GM10248 (cell line): ENCODE data around the gene SETBP1.

Experiments
- CTCF ChIA-PET: fragments of 300-600 bp; sonication (Branson Sonifier 250); formaldehyde crosslinking; extraction: SDS; loops from one replicate; lab custom pipeline; 2021; ENCODE audit warnings: antibody characterized with exemption; lab: Yijun Ruan, JAX
- POLR2A ChIA-PET: fragments of 350-650 bp; sonication (Branson Sonifier 250); formaldehyde crosslinking; extraction: SDS; loops from one replicate; lab custom pipeline; 2020; ENCODE audit warnings: antibody characterized with exemption; lab: Yijun Ruan, JAX
- DNase-seq: peaks from one replicate; pipeline ENCODE4 v3.0.0; 2012; ENCODE audit errors: extremely low spot score
- TF ChIP-seq, protein P1 (sequence below): IDR thresholded peaks from 2 replicates; pipeline ENCODE4 v1.5.1; 2012; ENCODE audit warnings: mild to moderate bottlenecking, low read depth; ENCODE audit errors: extremely low read depth, missing control alignments, control extremely low read depth

Gene SETBP1

DNA sequence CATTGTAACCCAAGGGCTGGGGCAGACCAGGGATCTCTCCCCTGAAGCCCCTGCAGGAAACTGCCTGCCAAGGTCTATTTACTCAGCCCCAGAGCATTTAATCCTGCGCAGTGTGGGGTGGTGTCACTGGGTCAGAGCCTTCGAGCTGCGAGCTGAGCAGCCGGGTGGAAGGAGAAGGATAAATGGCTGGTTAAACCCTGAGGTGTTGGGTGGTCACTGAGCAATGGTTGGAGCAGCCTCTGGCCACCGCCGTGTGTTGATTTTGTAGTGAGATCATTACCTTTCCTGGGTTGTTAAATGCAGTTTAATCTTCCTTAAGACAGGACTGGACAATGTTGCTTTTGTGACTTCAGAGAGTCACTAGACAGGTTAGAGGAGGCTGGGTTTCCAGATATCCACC lies 98.1 kb downstream of the SETBP1 start:
- CTCF ChIA-PET, result interaction anchor here (0.7 kb wide), 1 partner anchor 16 kb away, joined by 3 read pairs; no protein-coding TSS in a partner anchor
- no peak for DNase-seq
- TF ChIP-seq, protein P1, sequence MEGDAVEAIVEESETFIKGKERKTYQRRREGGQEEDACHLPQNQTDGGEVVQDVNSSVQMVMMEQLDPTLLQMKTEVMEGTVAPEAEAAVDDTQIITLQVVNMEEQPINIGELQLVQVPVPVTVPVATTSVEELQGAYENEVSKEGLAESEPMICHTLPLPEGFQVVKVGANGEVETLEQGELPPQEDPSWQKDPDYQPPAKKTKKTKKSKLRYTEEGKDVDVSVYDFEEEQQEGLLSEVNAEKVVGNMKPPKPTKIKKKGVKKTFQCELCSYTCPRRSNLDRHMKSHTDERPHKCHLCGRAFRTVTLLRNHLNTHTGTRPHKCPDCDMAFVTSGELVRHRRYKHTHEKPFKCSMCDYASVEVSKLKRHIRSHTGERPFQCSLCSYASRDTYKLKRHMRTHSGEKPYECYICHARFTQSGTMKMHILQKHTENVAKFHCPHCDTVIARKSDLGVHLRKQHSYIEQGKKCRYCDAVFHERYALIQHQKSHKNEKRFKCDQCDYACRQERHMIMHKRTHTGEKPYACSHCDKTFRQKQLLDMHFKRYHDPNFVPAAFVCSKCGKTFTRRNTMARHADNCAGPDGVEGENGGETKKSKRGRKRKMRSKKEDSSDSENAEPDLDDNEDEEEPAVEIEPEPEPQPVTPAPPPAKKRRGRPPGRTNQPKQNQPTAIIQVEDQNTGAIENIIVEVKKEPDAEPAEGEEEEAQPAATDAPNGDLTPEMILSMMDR, result no peak

DNA sequence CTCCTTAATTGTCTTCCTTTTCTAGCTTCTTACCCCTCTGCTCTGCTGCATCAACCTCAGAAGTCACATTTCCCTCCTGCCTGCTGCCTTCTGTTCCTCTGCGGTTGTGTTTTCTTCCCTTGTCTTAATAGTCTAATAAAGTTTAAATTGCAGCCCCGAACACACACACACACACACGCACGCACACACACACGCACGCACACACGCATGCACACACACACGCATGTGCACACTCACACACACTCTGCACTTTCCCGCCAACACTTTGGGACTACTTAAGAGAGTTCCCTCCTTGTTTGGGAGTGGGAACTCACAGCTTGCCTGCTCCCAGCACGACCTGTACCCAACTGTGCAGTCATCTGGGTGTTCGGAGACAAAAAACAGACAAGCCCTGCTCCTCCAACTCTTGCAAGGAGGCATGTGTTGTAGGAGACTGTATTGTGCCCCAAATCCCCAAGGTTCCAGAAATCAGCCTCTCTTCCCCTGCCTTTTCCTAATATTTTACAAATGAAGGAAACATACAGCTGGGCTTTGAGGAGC lies 99.1 kb downstream of the SETBP1 start:
- CTCF ChIA-PET, result interaction anchor here (0.9 to 1.6 kb wide), 5 partner anchors 13 to 54 kb away, joined by 3 to 6 read pairs (median 3); no protein-coding TSS in a partner anchor
- DNase-seq, result no peak
- TF ChIP-seq, protein P1, result no peak
- POLR2A ChIA-PET, result no interaction called here

More for the DNA sequence above, 98.1 kb downstream of the SETBP1 start:
- POLR2A ChIA-PET, result no interaction called here

DNA sequence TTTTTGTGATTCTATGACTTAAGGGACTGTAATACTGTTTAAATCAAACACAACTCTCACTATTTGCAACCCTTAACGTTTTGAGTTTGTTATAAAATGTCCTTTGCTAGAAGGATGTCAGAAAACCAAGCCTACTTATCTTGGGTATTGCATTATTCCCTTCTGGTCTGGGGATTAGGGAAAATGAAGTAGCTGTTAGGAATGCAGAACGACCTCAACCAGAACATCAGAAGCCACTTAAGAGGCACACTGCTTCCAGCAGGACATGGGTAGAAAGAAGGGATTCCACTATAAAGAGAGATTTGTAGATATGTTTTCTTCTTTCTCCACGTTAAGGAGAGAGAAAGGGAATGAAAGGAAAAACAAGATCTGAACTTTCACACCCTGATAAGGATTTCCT lies 101.2 kb downstream of the SETBP1 start:
- DNase-seq, result no peak
- ChIA-PET CTCF (interaction anchor here (1.0 to 1.6 kb wide), 4 partner anchors 16 to 341 kb away, joined by 3 to 4 read pairs (median 3); no protein-coding TSS in a partner anchor), POLR2A (no interaction called here)
- TF ChIP-seq, protein P1, result no peak

DNA sequence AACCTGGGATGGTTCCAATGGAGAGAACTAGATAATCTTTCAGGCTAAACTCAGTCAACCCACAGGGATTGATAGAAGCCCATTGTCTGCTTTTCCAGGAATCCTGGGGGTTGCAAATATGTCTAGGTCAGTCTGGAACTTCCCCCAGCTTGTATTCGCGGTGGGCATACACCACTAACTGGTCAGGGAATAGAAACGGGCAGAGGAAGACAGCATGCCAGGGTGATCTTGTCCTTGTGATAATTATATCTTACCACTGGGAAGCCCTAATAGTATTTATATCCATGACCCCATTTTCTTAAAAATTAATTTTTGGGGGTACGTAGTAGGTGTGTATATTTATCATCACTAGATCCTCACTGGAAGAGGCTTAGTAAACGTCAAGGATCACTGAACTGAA lies 101.9 kb downstream of the SETBP1 start:
- no peak for DNase-seq
- POLR2A ChIA-PET, result no interaction called here
- TF ChIP-seq, protein P1, result no peak
- CTCF ChIA-PET, result interaction anchor here (1.4 kb wide), 1 partner anchor 21 kb away, joined by 3 read pairs; no protein-coding TSS in a partner anchor

DNA sequence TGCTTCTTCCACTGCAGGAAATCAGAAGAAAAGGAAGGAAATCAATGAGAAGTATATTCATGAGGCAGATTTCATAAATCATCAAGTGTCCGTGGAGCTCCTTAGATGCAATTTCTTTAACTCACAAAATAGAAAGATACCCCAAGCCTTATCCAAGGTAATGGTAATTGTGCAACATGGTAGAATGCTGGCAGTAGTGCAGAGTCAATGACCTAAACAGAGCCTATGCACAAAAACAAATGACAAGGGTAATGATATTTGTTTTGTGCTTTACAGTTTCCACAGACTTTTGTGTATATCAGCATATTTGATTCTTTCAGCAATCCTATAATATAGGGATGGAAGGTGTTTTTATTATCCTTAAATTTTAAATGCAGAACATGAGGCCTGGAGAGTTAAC lies 102.7 kb downstream of the SETBP1 start:
- ChIA-PET POLR2A (no interaction called here), CTCF (no interaction called here)
- TF ChIP-seq, protein P1, result no peak
- no peak for DNase-seq

DNA sequence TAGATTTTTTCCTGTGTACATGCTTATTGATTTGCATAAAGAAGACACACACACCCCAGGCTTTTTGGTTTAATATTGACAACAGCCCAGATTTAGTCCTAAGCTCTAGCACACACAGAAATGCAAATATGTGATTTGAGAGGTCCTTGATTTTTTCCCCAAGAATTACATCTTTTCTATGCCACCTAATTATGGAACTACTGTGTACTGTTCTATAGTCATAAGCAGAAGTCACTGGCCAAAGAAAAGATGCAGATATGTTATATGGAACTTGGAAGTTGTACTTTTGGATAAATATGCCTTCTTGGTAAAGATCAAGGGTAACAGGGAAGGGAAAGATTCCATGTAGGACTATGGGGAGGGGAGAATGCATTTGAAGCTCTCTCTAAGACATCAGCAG lies 105.6 kb downstream of the SETBP1 start:
- TF ChIP-seq, protein P1, result no peak
- DNase-seq, result no peak
- CTCF ChIA-PET, result interaction anchor here (1.0 to 1.4 kb wide), 8 partner anchors 11 to 118 kb away, joined by 3 to 4 read pairs (median 3); no protein-coding TSS in a partner anchor
- POLR2A ChIA-PET, result no interaction called here
